Globus pallidus (tissue), 1 donor: ENCODE data around the gene CPT2.

Experiments
- DNase-seq: peaks from one replicate; pipeline ENCODE4 v3.0.0-alpha.2; 2015; ENCODE audit warnings: low spot score

Gene CPT2

GRCh38 chr1:53219711-53220110, 23.1 kb downstream of the CPT2 start:
- DNase-seq = no peak

- DNase-seq = peak; percentile 84
Observed at GRCh38 chr1:53220171-53220961, 23.7 kb downstream of the CPT2 start, which contains the start of gene CZIB. Gene CZIB, minus strand, starts transcription at chr1:53220634. Its CDS starts 59 bp downstream, at chr1:53220575.

GRCh38 chr1:53220962-53221286, 24.3 kb downstream of the CPT2 start:
- no peak for DNase-seq

- DNase-seq = no peak
Observed at GRCh38 chr1:53237638-53238037, 41.0 kb downstream of the CPT2 start.

- peak; percentile 92 for DNase-seq
Observed at GRCh38 chr1:53238197-53239155, 41.9 kb downstream of the CPT2 start, which contains the start of gene MAGOH. Gene MAGOH, minus strand, starts transcription at chr1:53238518. Its CDS starts 70 bp downstream, at chr1:53238448.

- DNase-seq = no peak
Observed at GRCh38 chr1:53241828-53242227, 45.2 kb downstream of the CPT2 start.

- no peak for DNase-seq
Observed at GRCh38 chr1:53242381-53242780, 45.8 kb downstream of the CPT2 start.

GRCh38 chr1:53244141-53244540, 47.5 kb downstream of the CPT2 start:
- DNase-seq = no peak

GRCh38 chr1:53246261-53247134, 49.9 kb downstream of the CPT2 start:
- DNase-seq = no peak

- DNase-seq = no peak
Observed at GRCh38 chr1:53249706-53250105, 53.1 kb downstream of the CPT2 start.

GRCh38 chr1:53250325-53250724, 53.7 kb downstream of the CPT2 start:
- no peak for DNase-seq

GRCh38 chr1:53254011-53254640, 57.5 kb downstream of the CPT2 start:
- DNase-seq = no peak

- no peak for DNase-seq
Observed at GRCh38 chr1:53255031-53255430, 58.4 kb downstream of the CPT2 start.

- no peak for DNase-seq
Observed at GRCh38 chr1:53256511-53257453, 60.2 kb downstream of the CPT2 start.

GRCh38 chr1:53257454-53258081, 60.9 kb downstream of the CPT2 start:
- no peak for DNase-seq

GRCh38 chr1:53258216-53258615, 61.6 kb downstream of the CPT2 start:
- no peak for DNase-seq

GRCh38 chr1:53259932-53260331, 63.3 kb downstream of the CPT2 start:
- DNase-seq = no peak

- DNase-seq = no peak
Observed at GRCh38 chr1:53260631-53261247, 64.1 kb downstream of the CPT2 start.

GRCh38 chr1:53262000-53262399, 65.4 kb downstream of the CPT2 start:
- DNase-seq = no peak
